IMR-90 (cell line): ENCODE data around the gene MGA. TPM values are rescaled to one million over a fixed set of nuclear protein-coding genes. Genes with fewer than 3 reads are reported as not detected.

ENCODE experiments used
- ATAC-seq: fragments of 200-7000 bp; cut with Tn5 transposase; 2 replicates; pipeline ENCODE4 v1.9.1; 2020; ENCODE audit warnings: low read depth, mild to moderate bottlenecking, moderate library complexity
- BruUV-seq: library from RNA; stranded (reverse); fragments of 400-500 nt; replicated peaks from 2 replicates; lab custom pipeline; 2021; lab: Mats Ljungman, UMichigan
- CTCF ChIA-PET: fragments of 300-600 bp; formaldehyde crosslinking; extraction: SDS; loops from one replicate; lab custom pipeline; 2021; ENCODE audit warnings: antibody characterized with exemption; lab: Yijun Ruan, JAX
- POLR2A ChIA-PET: fragments of 300-600 bp; sonication (Branson Sonifier 250); formaldehyde crosslinking; loops from one replicate; lab custom pipeline; 2022; ENCODE audit warnings: antibody characterized with exemption; ENCODE audit not compliant: unreplicated experiment; lab: Charles Lee
- DNase-seq: peaks from one replicate; pipeline ENCODE4 v3.0.0; 2013
- H2AFZ ChIP-seq: replicated peaks from 2 replicates; pipeline ENCODE3; 2013; ENCODE audit warnings: low read length, mild to moderate bottlenecking; ENCODE audit not compliant: poor library complexity
- H2AK5ac ChIP-seq: 2 replicates; pipeline ENCODE4 v1.6.1; 2013; ENCODE audit warnings: low read depth, low read length, inconsistent platforms
- H2AK9ac ChIP-seq: replicated peaks from 2 replicates; pipeline ENCODE3; 2013; ENCODE audit warnings: mild to moderate bottlenecking, low read depth, low read length, moderate library complexity; ENCODE audit not compliant: poor library complexity
- H2BK120ac ChIP-seq: 2 replicates; pipeline ENCODE4 v1.6.1; 2013; ENCODE audit warnings: low read depth, low read length, inconsistent platforms
- H2BK15ac ChIP-seq: 3 replicates; pipeline ENCODE4 v1.6.1; 2013; ENCODE audit warnings: low read depth, low read length, inconsistent platforms
- H2BK20ac ChIP-seq: 2 replicates; pipeline ENCODE4 v1.6.1; 2013; ENCODE audit warnings: low read depth, mild to moderate bottlenecking, inconsistent platforms, low read length, moderate library complexity
- H2BK5ac ChIP-seq: 2 replicates; pipeline ENCODE4 v1.6.1; 2013; ENCODE audit warnings: mild to moderate bottlenecking, low read depth, low read length, inconsistent platforms; ENCODE audit not compliant: poor library complexity, severe bottlenecking
- H3K14ac ChIP-seq: replicated peaks from 2 replicates; pipeline ENCODE4 v1.6.1; 2013; ENCODE audit warnings: low read depth, low read length, inconsistent platforms
- H3K18ac ChIP-seq: 2 replicates; pipeline ENCODE4 v1.6.1; 2013; ENCODE audit warnings: low read depth, low read length, control low read depth
- H3K23ac ChIP-seq: 2 replicates; pipeline ENCODE4 v1.6.1; 2013; ENCODE audit warnings: low read depth, low read length, inconsistent platforms
- H3K27ac ChIP-seq: 2 replicates; pipeline ENCODE4 v1.5.1; 2013; ENCODE audit warnings: mild to moderate bottlenecking, control low read depth, low read length; ENCODE audit not compliant: insufficient read depth
- H3K27me3 ChIP-seq: 2 replicates; pipeline ENCODE4 v1.6.1; 2013; ENCODE audit warnings: low read length; ENCODE audit not compliant: control insufficient read depth, insufficient read depth
- H3K36me3 ChIP-seq: 2 replicates; pipeline ENCODE4 v1.6.1; 2013; ENCODE audit warnings: low read length, mixed read lengths; ENCODE audit not compliant: control insufficient read depth, insufficient read depth
- H3K4ac ChIP-seq: 2 replicates; pipeline ENCODE4 v1.6.1; 2013; ENCODE audit warnings: low read depth, low read length, inconsistent platforms
- H3K4me1 ChIP-seq: 2 replicates; pipeline ENCODE4 v1.6.1; 2013; ENCODE audit warnings: low read length, mixed read lengths; ENCODE audit not compliant: control insufficient read depth, insufficient read depth
- H3K4me2 ChIP-seq: 2 replicates; pipeline ENCODE4 v1.6.1; 2013; ENCODE audit warnings: low read depth, mild to moderate bottlenecking, control low read depth, low read length, moderate library complexity
- H3K4me3 ChIP-seq: 2 replicates; pipeline ENCODE4 v1.5.1; 2013; ENCODE audit warnings: low read depth, mild to moderate bottlenecking, control low read depth, low read length, moderate library complexity; ENCODE audit not compliant: insufficient read depth
- H3K56ac ChIP-seq: 2 replicates; pipeline ENCODE4 v1.6.1; 2013; ENCODE audit warnings: low read length, inconsistent platforms; ENCODE audit not compliant: insufficient read depth; ENCODE audit errors: extremely low read depth
- H3K79me1 ChIP-seq, 2 experiments: 2 replicates each; pipeline ENCODE4 v1.6.1; 2013; ENCODE audit warnings: low read length in 2 of 2, inconsistent platforms in 1 of 2, low read depth in 1 of 2
- H3K9ac ChIP-seq: 2 replicates; pipeline ENCODE4 v1.6.1; 2013; ENCODE audit warnings: low read depth, low read length, control low read depth
- H3K9me1 ChIP-seq: 2 replicates; pipeline ENCODE4 v1.6.1; 2013; ENCODE audit warnings: low read length, inconsistent platforms; ENCODE audit not compliant: insufficient read depth
- H3K9me3 ChIP-seq: 2 replicates; pipeline ENCODE4 v1.6.1; 2013; ENCODE audit warnings: low read length; ENCODE audit not compliant: control insufficient read depth, insufficient read depth
- H4K20me1 ChIP-seq: 2 replicates; pipeline ENCODE4 v1.6.1; 2013; ENCODE audit warnings: low read length, inconsistent platforms; ENCODE audit not compliant: insufficient read depth
- H4K5ac ChIP-seq: 2 replicates; pipeline ENCODE4 v1.6.1; 2013; ENCODE audit warnings: mild to moderate bottlenecking, low read depth, low read length, control low read depth
- H4K8ac ChIP-seq, 2 experiments: 2 replicates each; pipeline ENCODE4 v1.6.1; 2013; ENCODE audit warnings: low read depth in 2 of 2, low read length in 2 of 2, control low read depth in 1 of 2, inconsistent platforms in 1 of 2
- H4K91ac ChIP-seq: 2 replicates; pipeline ENCODE4 v1.6.1; 2013; ENCODE audit warnings: low read depth, low read length, inconsistent platforms; ENCODE audit not compliant: insufficient read depth
- BHLHE40 ChIP-seq: fragments of 150-350 bp; IDR thresholded peaks from 2 replicates; pipeline ENCODE4 v1.6.1; 2016; ENCODE audit warnings: mild to moderate bottlenecking, low read depth, low read length
- CEBPB ChIP-seq: IDR thresholded peaks from 2 replicates; pipeline ENCODE4 v1.6.1; 2012; ENCODE audit warnings: low read depth, low read length, improper control_type of control experiment
- RFX5 ChIP-seq: IDR thresholded peaks from 2 replicates; pipeline ENCODE4 v1.8.0; 2012; ENCODE audit warnings: low read depth, mild to moderate bottlenecking, low read length, moderate library complexity
- USF2 ChIP-seq: fragments of 150-350 bp; IDR thresholded peaks from 2 replicates; pipeline ENCODE4 v1.6.1; 2017; ENCODE audit warnings: mild to moderate bottlenecking, antibody characterized with exemption, low read length, low read depth
- WGBS, 2 experiments: methylation state at CpG; one replicate each; pipeline versions ENCODE4 v1.1.5 to v1.1.7; 2013; ENCODE audit warnings: missing lambda C conversion rate in 2 of 2; ENCODE audit not compliant: insufficient read length in 1 of 2; ENCODE audit errors: extremely low coverage in 2 of 2; 5-methylcytosine and 5-hydroxymethylcytosine counted together
- dilution Hi-C: fragments of 300-500 bp; cut with HindIII; formaldehyde crosslinking; loops from one replicate; pipeline ENCODE4 v1.14.3; 2018; ENCODE audit warnings: low sequenced_read_pairs; ENCODE audit not compliant: unreplicated experiment
- in situ Hi-C: fragments of 300-500 bp; cut with MboI; formaldehyde crosslinking; loops from 3 replicates; pipeline ENCODE4 v1.14.3; 2019; ENCODE audit warnings: low sequenced_read_pairs, inconsistent platforms, mixed read lengths
- intact Hi-C: fragments of 100-400 bp; cut with micrococcal nuclease; formaldehyde crosslinking; loops from 2 replicates; pipeline ENCODE4 v1.10.0; 2022
- polyA plus RNA-seq, 3 experiments: library from polyadenylated mRNA; depleted of rRNA; stranded (reverse); fragments of >200 nt; gene quantifications; 2 replicates each; pipeline ENCODE4 v1.2.3, GENCODE V29; 2012; ENCODE audit warnings: low replicate concordance in 1 of 3
- total RNA-seq: library from RNA; depleted of rRNA; stranded (reverse); fragments of >200 nt; gene quantifications from 2 replicates; pipeline ENCODE4 v1.2.3, GENCODE V29; 2012

The MGA gene
- total and polyA plus RNA-seq, 2 of the 4 experiments (the other 2 are of a cell fraction) = 3.2 to 38.0 TPM

GRCh38 chr15:41773729-41774061 is 113.5 kb downstream of the MGA start:
- Histone ChIP-seq H3K4me1 (peaks cover 13% of the 10 kb centered on the region), H2BK15ac (0 out of 3 replicates have a peak overlapping the region, but pooled peaks have one; percentile 17), H3K27ac (peak overlapping the region; percentile 74), H3K4ac (peak overlapping the region; percentile 76), H2AK9ac (peak overlapping the region; percentile 82), H3K18ac (0 out of 2 replicates have a peak overlapping the region, but pooled peaks have one; percentile 9), H2BK20ac (peak overlapping the region; percentile 40; the same call in 1 of the 2 replicates), H4K8ac (peak overlapping the region; percentile 9 to 68), H4K5ac (peak overlapping the region; percentile 14; the same call in 1 of the 2 replicates), H2BK5ac (peak overlapping the region; percentile 49), H2AFZ (peak overlapping the region; percentile 96), H3K4me3 (peak overlapping the region; percentile 80), H2BK120ac (peak overlapping the region; percentile 26; the same call in 1 of the 2 replicates), H3K9me3 (no peaks in the 10 kb centered on the region), H4K91ac (peak overlapping the region; percentile 71), H3K14ac (peak overlapping the region; percentile 82), H3K9ac (peak overlapping the region; percentile 70), H3K79me1 (peaks cover 18 to 48% of the 10 kb centered on the region in 2 experiments; a peak in 3 of 4 replicates), H3K4me2 (peak overlapping the region; percentile 82), H4K20me1 (peaks cover 24% of the 10 kb centered on the region), H3K56ac (peak overlapping the region; percentile 73), H3K36me3 (no peaks in the 10 kb centered on the region), H3K27me3 (no peaks in the 10 kb centered on the region), H2AK5ac (peak overlapping the region; percentile 71), H3K9me1 (peaks cover 10% of the 10 kb centered on the region), H3K23ac (peak overlapping the region; percentile 75)
- ATAC-seq (no peak), DNase-seq (no peak)
- BruUV-seq = no TSS peak
- POLR2A ChIA-PET = interaction anchor here (1.0 kb wide), 1 partner anchor 23 kb away, joined by 3 read pairs; no protein-coding TSS in a partner anchor
- TF ChIP-seq RFX5 (no peak), USF2 (no peak), CEBPB (no peak), BHLHE40 (no peak)
- in situ Hi-C loops (loop anchor here (5.0 kb wide), 1 partner anchor 39 kb away; no protein-coding TSS in a partner anchor), dilution Hi-C loops (no loop called here), intact Hi-C loops (loop anchor here (1.0 to 10.0 kb wide), 5 partner anchors 23 to 217 kb away; partner anchors contain the start of gene JMJD7)
- CTCF ChIA-PET = interaction anchor here (0.7 to 3.5 kb wide), 17 partner anchors 11 to 308 kb away, joined by 3 to 54 read pairs (median 4); partner anchors contain the start of gene RPAP1
- 28% methylated on average over 2 of the region's 7 CpGs; no CpG with 5 or more reads in 1 of the 2 experiments for WGBS, 2 experiments
